Measurements from ENCODE around the gene ERBB4.

ERBB4 gene

DNA sequence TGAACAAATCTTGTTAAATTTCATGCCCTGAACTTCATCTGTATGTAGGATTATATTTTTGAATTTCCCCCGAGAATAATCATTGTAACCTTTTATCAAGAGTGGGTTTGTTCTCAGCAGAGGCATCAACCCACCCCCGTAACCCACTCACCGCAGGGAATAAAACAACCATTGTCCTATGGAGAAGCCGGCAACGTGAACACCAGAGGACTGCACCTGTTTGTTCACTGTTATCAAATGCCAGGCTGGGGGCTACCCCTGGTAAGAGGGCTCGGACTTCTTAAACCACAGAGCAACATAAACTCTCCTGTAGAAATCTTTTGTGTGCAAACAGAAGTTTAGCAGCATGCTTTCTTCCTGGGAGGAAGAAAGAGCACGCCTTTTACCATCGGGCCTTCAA is 610.4 kb downstream of the ERBB4 start:
- TF ChIP-seq ZFX (IDR thresholded peaks at IDR 0.05; ENCODE audit: borderline replicate concordance) = no peak
- TF ChIP-seq, protein P1, sequence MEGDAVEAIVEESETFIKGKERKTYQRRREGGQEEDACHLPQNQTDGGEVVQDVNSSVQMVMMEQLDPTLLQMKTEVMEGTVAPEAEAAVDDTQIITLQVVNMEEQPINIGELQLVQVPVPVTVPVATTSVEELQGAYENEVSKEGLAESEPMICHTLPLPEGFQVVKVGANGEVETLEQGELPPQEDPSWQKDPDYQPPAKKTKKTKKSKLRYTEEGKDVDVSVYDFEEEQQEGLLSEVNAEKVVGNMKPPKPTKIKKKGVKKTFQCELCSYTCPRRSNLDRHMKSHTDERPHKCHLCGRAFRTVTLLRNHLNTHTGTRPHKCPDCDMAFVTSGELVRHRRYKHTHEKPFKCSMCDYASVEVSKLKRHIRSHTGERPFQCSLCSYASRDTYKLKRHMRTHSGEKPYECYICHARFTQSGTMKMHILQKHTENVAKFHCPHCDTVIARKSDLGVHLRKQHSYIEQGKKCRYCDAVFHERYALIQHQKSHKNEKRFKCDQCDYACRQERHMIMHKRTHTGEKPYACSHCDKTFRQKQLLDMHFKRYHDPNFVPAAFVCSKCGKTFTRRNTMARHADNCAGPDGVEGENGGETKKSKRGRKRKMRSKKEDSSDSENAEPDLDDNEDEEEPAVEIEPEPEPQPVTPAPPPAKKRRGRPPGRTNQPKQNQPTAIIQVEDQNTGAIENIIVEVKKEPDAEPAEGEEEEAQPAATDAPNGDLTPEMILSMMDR (IDR thresholded peaks at IDR 0.05) = no peak
- peak overlapping the region; percentile 51 for H3K27ac ChIP-seq

GRCh38 chr2:211923019-211923418 is 615.6 kb downstream of the ERBB4 start:
- TF ChIP-seq ZFX (IDR thresholded peaks at IDR 0.05; ENCODE audit: borderline replicate concordance) = no peak
- TF ChIP-seq, protein P1 (IDR thresholded peaks at IDR 0.05) = no peak

GRCh38 chr2:211903961-211904360 is 634.6 kb downstream of the ERBB4 start:
- no peak overlapping the region for H3K27ac ChIP-seq
- TF ChIP-seq, protein P1 (IDR thresholded peaks at IDR 0.05) = no peak
- TF ChIP-seq ZFX (IDR thresholded peaks at IDR 0.05; ENCODE audit: borderline replicate concordance) = no peak

More at GRCh38 chr2:211923019-211923418, 615.6 kb downstream of the ERBB4 start:
- H3K27ac ChIP-seq = no peak overlapping the region

- H3K27ac ChIP-seq = no peak overlapping the region
- TF ChIP-seq, protein P1 (IDR thresholded peaks at IDR 0.05) = no peak
- no peak for TF ChIP-seq ZFX (IDR thresholded peaks at IDR 0.05; ENCODE audit: borderline replicate concordance)
Observed at GRCh38 chr2:211901226-211901846, 637.3 kb downstream of the ERBB4 start.

DNA sequence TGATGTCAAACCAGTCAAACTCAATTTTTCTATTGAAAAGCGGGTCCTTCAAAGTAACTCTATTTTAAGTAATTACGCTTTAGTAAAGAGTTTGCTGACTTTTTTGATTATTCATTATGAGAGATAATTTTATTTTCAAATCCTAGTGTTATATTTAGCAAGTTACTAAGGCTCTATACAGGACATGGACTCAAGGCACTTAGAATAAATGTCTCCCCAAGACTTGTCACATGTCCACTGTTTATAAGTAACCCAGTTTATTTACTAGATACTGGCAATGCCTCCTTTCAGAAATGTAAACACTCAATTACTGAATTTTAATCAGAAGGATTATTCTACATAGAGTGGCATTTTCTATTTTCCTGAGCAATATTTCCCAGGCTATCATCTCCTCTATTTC is 638.1 kb downstream of the ERBB4 start:
- no peak overlapping the region for H3K27ac ChIP-seq
- TF ChIP-seq, protein P1 (IDR thresholded peaks at IDR 0.05) = no peak
- no peak for TF ChIP-seq ZFX (IDR thresholded peaks at IDR 0.05; ENCODE audit: borderline replicate concordance)

DNA sequence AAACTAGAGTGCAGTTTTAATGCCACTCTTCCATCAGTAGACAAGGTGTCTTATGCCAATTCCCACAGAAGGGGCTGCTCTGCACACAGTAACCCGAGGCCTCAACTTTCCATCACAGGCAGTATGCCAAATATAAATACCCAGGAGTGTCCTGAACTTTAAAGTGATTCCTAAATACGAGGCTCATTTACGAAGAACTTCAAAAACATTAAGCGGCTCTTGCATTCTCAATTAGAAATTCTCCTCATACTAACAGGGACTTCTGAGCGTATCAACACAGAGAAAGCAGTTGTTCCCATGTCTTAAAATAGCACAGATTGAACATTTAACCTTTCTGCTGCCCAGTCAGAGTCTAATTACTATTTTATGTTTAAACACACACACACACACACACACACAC is 638.6 kb downstream of the ERBB4 start:
- H3K27ac ChIP-seq = no peak overlapping the region
- TF ChIP-seq ZFX (IDR thresholded peaks at IDR 0.05; ENCODE audit: borderline replicate concordance) = no peak
- TF ChIP-seq, protein P1 (IDR thresholded peaks at IDR 0.05) = no peak

DNA sequence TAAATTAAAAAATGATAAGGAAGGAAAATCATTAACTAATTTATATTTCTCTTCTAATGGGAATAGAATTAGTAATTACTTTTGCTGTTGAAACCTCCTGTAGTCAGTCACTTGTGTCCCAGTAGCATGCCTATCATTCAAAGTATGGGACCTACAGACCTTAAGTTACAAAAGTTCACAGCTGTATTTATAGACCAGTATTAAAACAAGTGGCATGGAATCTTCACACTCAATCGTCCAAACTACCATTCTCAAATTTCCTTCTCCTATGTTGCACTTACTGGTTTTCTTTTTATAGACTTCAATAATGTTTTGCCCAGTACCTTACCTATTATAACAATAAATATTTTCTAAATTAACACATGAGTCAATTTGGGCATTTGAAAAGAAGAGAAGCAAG is 639.9 kb downstream of the ERBB4 start:
- TF ChIP-seq, protein P1 (IDR thresholded peaks at IDR 0.05) = no peak
- no peak for TF ChIP-seq ZFX (IDR thresholded peaks at IDR 0.05; ENCODE audit: borderline replicate concordance)

More for the DNA sequence above, 639.9 kb downstream of the ERBB4 start:
- no peak overlapping the region for H3K27ac ChIP-seq

Data from 22Rv1 (cell line).